Activated T-helper 1 cell treated with Interleukin-2 at 50 U/mL for 16 hours (primary cell): ENCODE data around the gene COA5.

Experiments
- DNase-seq: peaks from one replicate; pipeline ENCODE4 v3.0.0-alpha.2; 2020; ENCODE audit warnings: low read depth

The COA5 gene

DNA sequence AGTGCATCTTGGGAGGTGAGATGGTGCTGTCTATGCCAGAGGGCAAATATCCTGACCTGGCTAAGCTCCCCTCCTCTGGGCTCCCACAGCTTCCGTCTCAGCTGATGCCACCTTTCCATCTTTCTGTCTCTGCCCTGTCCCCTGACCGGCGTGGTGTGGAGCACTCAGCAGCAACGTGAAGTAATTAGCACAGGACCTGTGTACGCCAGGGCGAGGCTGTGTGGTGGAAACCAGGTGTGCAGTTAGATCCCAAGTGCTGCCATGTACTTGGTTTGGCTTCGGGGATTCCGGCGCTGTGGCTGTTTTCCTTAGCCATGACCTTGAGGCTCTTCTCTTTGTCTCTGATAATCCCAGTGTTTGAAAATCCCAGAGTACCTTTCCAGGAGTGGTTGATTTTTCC, 36.5 kb downstream of the COA5 start:
- DNase-seq: no peak

DNA sequence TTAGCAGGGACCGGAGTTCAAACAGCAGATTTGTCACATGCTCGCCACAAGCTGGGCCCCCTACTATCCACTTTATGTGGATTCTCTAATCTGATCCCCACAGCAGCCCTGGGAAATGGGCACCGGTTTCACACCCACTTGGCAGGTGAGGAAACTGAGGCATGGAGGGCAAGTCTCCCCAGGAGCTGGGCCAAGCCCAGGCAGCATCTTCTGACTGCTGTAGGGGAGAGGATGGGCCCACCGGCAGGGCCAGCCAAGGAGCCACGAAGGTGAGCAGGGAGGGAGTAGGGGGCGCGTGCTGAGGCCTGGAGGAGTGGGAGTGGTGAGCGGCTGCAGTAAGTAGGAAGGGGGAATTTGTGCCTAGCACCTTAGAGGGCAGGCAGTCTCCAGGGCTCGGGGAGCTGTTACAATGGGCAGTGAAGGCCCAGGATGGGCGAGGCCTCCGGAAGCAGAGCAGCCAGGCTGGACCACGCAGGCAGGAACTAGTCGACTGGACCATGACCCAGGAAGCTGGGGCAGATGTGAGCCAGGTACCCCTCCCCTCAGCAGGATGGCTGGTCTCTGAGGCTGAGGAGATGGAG, 37.1 kb downstream of the COA5 start:
- no peak for DNase-seq

DNA sequence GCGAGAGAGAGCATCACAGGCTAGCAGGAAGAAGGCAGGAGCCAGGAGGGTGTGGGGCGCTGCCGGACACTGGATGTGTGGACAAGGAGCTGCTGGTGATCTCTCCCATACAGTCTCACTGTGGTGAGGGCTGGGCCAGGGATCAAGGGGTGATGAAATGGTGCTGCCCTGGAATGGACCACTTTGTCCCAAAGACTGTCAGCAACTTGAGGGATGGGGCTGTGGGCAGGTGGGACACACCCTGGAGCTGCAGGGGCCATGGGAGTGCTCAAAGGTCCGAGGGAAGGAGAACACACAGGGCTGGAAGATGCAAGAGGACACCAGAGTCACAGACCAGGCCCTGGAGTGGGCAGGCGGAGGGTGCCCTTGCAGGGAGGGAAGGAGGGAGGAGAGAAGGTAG, 38.0 kb downstream of the COA5 start:
- DNase-seq: no peak

DNA sequence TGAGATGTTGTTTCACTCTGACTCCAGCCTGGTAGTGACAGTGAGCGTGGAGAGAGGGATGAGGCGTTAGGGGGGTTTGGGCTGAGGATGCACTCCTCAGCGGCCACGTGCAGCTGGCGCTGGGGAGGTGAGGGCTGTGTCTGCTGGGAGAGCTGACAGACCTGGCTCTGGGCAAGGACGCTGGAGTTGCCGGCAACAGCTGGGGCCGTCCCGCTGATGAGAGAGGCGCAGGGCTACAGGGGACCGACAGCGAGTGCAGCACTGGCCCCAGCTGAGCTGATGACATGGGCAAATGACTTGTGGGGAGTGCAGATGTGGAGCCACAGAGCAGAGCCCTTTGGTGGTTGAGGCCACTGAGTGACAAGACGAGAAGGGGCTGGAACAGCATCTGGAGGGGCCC, 38.4 kb downstream of the COA5 start:
- no peak for DNase-seq

DNA sequence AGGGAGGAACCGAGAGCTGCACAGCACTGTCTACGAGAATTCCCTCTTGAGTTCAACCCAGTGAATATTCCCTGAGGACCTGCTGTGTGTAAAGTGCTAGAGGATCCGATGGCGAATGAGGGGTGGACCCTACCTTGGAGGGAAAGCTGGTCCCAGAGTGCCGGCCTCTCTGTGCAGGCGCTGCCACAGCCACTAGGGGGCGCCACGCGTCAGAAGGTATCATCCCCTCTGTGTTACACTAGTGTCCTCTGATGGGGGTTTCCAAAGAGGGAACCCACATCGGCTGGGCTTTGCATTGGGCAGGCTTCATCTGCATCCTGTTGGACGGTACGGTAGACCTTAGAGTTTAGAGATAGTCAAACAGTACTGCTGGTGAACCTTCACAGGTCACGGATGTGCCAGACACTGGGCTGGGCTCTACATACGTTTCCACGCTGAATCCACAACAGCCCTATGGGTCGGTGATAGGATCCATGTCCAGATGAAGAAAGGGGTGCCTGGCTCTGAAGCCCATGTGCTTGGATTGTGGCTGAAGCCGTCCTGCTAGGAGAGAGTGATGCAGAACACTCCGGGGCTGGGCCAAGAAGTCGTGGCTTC, 39.0 kb downstream of the COA5 start:
- peak; percentile 44 for DNase-seq

DNA sequence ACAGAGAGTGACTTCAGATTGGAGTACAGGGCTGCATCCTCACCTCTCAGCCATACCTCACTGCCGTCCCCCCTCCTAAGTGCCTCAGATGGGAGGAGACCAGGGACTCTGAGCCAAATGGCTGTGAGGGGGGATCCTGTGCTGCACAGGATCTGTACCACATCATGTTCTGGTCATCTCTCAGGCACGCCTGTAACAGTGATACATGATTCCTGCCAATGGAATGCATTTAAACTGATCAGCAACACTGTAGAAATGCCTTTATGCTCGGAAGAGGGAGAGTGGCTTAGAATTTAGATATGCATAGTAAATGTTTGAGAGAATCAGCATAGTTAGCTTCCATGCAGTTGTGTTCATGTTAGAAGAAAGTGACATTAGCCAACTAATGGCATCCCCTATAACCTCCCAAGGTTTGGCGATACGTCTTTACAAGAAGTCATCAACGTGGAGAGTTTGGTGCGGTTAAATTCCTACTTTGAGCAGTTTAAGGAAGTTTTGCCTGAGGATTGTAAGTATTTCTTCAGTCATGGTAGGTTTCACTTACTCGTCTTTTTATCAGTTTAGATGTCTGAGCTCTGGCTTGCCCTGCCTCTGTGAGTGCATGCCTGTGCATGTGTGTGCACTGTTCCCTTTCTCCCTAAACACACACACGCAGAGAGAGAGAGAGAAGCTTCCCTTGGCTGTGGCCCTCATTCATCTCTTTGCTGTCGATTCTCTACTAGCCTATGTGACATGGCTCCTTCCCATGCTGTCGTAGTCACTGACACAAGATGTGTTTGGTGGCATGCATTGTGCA, 40.0 kb downstream of the COA5 start:
- no peak for DNase-seq

DNA sequence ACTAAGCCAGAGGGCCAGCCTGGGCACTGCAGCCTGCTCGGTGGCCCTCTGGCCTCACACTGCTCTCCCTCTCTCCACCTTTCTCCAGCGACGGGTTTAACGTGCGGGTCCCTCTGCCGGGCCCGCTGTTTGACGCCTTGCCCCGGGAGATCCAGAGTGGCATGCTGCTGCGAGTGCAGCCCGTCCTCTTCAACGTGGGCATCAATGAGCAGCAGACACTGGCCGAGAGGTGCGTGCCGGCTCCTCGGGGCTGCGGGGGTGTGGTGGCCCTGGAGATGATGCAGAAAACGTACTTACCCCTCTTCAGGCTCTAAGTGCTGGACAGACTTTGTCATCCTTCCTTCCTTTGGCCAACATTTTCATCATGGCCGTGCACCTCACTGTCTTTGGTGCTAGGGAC, 42.4 kb downstream of the COA5 start:
- no peak for DNase-seq

DNA sequence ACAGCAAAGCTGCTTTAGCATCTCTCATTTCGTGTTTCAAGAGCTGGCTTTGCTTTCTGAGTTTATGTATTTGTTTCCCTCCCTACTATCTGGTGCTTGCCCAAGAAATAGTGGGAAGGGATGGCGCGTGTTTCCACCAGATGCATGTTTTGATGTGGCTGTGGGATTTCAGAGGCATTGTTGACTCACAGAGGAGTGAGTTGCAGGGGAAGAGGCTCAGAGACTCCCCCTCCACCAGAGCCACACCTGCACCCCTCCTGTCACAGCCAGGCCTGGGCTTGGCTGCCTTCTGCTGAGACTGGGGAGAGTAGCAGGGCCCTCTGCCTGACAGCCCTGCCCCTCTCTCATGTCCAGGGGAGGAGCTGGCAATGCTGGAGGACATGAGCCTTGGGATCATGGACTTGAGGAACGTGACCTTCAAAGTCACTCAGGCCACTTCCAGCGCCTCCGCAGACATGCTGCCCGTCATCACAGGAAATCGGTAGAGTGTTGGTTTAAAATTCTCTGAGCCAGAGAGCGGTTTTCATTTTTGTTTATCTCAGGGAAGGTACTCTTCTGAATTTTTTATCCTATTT, 42.9 kb downstream of the COA5 start:
- DNase-seq: no peak

DNA sequence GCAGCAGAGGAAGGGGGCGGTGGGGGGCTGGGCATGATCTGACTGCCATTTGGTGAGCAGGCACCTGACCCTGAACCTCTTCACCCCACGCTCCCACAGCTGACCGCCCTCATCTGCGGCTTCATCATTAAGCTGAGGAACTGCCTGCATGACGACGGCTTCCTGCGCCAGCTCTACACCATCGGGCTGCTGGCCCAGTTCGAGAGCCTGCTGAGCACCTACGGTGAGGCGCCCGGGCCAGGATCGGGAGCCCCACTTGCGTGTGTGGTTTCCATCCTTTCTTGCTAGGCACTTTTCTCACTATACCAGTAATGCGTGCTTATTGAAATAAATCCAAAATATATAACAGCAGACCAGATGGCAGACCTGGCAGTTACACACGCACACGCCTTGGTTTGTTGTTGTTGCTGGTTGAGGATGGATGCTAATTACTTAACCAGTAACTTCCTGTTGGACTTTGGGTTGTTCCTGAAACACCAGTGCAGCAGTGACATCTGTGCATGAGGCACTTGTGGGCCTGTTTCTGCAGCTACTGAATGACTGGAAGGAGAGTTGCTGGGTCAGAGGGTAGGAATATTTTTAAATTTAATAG, 43.7 kb downstream of the COA5 start:
- no peak for DNase-seq

DNA sequence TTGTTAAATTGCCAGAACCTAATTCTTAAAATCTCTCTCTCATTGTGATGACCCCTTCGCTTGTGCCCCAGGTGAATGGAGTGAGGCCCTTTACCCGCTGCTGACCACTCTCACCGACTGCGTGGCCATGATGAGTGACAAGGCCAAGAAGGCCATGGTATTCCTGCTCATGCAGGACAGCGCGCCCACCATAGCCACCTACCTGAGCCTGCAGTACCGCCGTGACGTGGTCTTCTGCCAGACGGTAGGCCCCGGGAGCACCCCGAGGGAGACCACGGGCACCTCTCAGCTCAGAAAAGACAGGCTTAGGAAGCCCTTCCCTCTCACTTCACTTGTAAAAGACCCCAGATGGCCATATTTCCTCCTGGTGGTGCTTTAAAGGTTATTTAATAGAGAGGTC, 44.9 kb downstream of the COA5 start:
- DNase-seq: no peak

DNA sequence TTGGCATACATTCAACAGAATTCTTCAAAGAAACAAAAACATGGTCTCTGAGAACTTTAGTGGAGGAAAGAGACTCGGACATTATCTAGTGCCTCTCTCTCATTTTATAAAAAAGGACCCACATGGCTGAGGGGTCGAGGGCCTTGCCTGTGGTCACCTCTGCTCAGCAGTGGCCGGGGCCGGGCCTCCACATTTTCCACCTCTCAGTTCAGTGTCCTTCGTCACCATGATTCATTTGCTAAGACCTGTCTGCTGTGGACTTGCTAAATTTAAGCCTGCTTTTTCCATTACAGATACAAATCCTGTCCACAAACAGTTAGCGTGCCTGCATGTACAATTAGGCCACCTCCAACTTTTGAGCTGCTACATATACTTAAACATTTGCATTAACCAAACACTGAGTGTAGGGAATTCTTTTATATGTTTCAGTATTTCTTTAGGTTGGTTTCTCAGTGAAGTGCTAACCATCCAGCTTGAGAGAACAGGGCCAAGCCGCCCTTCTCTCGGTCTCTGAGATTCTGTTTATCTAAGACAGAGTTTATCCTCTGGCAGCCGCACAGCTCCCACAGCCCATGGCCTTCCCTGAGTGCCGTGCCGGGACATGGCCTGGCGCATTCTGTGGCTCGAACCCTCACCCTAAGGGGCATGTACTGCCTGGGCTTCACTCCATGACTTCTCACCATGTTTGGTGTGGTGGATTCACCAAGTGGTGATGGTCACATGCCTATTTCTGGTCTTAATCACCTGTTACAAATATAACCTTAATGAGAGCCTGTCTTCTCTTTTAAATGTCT, 46.2 kb downstream of the COA5 start:
- no peak for DNase-seq

DNA sequence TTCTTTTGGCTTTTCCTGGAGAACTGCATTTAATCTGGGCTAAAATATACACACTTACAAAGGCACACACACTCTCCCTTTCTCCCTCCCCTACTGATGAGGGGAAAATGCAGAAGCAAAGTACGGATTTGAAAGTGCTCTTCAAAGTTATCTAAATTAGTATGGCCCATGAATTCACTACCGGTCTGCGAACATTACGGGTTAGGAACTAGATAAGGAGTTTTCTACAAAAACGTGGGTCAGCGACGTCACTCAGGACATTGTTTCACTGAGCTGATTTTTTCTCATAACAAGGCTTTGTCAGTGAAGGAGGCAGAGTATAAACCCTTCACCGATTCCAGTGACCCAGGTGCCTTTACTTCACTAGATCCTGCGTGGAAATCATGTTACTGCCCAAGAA, 47.3 kb downstream of the COA5 start:
- DNase-seq: no peak

DNA sequence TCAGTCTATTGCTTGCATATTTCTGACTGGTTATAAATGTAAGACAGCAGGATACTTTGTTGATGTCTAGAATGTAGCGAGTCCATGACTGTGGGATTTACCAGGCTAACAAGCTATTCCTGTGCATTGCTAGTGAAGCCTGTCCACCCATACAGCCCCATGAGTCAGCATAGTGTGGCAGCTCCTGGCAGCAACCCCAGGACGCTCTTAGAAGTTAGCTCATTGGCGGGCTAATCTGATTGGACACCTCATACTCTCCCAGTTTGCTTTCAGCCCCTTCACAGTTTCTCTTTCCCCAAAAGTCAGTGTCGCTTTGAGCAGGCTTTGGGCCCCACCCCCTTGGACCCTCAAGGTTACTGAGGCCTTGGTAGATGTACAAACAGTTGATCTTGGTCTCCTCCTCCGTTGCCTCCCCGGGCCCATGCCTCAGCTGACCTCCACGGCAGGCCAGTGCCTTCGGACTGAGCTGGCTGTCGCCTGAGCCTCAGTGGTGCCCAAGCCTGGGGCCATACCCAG, 48.0 kb downstream of the COA5 start:
- DNase-seq: no peak

DNA sequence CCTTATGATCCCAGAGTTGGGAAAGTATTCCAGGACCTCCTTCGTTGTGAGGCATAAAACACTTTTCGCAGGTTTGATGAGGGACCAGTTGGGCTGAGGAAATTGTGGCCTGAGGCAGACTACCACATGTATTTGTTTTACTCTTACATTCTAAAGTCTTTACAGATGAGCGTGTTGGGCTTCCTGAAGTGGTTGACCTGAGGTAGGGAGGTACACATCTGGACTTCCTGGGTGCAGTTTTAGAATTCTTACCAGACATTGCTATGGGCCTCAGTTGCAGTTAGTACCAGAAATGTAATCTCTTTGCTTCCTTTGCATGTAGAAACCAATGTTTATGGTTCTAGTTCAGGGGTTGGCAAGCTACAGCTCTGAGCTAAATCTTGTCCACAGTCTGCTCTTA, 48.7 kb downstream of the COA5 start:
- DNase-seq: no peak

DNA sequence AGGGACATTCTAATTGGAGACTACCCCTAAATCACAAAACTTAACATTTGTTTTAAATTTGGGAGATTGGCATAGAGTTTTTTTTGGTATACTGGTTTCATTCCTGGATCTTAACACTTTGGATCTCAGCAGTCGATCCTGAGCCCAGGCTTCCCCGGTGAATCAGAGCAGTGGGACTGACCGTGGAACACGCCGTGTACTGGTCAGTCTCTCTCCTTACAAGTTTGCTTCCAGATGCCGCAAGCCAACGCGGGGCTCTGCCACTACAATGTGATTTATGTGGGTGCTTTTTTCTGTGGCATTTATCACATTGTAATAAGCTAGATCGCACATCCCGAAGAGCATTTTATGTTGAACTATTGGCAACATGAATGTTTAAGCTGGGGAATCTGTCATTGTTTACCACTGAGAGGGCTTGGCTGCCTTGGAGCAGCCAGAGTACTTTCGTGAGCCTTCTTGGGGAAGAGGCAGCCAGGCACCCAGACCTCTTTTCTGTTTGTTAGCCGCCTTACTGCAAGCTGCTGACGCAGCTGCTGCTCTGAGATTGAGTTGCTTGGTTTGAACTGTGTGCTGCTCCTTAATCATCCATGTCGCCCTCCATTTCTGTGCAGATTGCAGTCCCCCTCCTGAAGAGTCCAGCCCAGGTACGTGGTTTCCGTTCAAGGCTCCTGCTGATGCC, 49.3 kb downstream of the COA5 start:
- no peak for DNase-seq

DNA sequence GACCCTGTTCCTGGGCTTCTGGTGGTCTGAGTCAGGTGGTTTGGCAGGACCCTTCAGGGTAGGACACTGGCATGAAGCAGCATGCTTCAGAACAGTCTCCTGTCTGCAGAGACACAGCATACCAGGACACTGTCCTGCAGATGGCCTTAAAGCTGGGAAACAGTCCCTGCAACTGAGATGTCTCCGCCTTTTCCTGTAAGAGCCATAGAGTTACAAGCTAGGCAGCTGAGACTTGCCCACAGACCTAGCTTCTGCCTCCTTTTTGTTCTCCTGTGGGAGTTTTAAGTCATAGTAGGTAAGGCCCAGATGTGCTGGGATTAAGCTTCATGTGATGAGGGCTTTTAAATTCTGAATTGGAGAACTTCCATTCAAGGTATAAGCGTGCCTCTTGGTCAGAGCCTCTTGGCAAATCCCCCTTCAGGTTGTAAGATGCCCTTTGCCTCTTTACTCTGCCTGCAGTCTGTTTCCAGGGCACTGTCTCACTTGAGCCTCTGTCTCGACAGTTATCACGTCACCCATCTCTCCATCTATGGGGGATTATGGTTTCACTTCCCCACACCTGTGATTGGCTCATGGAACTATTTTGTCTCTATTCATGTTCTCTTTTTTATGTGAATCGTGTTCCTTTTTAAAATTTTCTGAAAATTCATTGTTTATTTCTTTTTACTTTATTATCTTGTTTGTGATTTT, 51.8 kb downstream of the COA5 start:
- no peak for DNase-seq

DNA sequence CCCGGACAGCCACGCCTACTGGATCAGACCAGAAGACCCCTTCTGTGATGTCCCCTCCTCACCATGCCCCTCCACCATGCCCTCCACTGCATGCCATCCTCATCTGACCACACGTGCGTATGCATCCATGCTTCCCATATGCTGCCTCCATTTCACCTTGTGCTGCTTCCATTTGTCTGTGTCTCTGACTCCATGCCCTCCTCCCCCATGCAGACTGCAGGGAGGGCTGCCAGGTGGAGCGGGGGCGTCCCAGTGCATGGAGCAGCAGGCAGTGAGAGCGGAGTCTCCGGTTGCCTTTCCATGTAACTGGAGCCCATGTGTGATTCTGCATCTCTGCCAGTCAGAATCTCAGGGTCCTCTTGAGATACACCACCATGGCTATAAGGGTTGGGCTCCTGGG, 52.6 kb downstream of the COA5 start:
- DNase-seq: no peak

DNA sequence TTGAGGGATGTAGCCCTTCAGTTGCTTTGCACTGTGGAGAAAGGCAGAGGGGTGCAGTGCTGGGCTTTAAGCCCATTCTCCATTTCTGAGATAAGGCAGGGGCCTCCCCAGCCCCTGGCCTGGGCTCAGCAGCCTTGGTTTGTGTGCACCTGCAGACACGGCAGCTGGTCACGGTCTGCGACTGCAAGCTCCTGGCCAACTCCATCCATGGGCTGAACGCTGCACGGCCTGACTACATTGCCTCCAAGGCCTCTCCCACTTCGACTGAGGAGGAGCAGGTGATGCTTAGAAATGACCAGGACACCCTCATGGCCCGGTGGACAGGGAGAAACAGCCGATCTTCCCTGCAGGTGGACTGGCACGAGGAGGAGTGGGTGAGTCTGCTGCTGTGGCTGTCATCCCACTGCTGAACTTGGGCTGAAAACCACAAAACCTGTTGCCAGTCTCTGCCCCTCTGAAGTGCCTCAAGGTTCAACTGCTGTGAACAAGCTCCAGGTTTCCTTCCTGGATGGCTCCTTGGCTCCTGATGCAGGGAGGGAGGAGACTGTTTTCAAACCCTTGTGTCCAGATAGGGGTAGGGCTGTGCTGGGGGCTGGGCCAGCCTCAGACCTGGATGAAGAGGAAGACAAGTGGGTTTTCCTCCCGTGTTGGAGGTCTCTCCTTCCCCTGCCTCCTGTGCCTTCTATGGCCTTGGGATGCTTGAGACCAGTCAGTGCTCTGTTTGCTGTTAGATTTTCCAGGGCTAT, 54.0 kb downstream of the COA5 start:
- no peak for DNase-seq

DNA sequence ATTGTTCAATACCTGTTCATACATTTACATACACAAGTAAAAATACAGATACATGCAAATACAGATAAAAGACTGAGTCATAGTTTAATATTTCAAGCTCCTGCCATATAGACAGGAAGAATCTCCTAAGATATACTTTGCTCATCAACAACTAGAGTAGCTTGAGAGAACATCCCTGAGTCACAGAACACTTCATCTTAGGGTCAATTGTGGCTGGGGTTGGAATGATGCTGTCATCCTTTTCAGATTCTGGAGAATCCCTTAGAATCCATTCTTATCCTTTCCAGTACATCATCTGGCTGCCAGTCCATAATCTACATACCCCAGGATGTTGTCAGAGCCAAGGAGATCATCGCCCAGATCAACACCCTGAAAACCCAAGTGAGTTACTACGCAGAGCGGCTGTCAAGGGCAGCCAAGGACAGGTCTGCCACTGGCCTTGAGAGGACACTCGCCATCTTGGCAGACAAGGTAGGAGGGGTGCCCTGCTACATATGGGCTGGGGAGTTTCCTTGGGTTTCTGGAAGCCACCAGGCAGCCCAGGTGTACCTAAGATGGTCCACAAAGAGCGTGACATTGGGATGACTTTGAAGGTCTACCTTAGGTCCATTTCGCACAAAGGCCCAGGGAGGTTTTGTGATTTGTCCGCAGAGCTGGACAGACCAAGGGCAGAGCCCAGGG, 55.7 kb downstream of the COA5 start:
- DNase-seq: no peak
